IPS DF 19.7 (cell line): ENCODE measurements around the gene PODXL.
"Not testable (repeated sequence)": the region's sequence is repeated elsewhere in the genome, so short reads cannot be mapped to it uniquely, and the experiment has no call there.

Source experiments
- DNase-seq: peaks from one replicate; pipeline ENCODE4 v3.0.0-alpha.2; 2013; ENCODE audit warnings: low read depth, low spot score

PODXL gene

DNA sequence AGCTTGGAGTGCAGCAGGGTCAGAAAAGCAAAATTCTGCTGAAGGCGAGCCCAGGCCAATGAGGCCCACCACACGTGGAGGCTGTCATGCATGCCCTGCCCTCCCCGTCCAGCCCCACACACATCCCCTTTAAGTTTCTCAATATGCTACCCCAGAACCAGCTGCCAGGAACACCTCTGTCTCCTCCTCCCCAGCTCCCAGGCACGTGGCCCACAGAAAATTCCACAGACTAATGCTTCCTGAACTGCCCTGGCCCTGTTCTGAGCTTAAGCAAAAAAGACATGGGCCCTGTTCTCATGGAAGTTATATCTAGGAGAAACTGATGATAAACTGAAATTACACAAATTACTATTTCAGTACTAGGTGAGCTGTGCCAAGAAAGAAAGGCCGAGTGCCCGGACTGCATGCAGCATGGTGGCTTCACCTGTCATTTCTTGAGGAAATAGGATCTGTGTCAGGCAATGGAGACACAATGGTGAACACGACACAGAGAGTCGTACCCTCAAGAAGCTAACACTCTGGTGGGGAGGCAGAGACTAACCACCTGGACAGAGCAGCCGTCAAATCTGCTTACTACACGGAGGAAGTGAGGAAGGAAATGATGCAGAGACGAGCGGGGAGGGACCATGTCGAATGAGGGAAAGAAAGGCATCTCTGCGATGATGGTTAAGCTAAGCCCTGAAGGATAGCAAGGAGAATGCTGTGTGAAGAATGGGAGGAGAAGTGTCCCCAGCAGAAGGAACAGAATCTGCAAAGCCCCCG, 44.5 kb downstream of the PODXL start:
- DNase-seq: no peak

DNA sequence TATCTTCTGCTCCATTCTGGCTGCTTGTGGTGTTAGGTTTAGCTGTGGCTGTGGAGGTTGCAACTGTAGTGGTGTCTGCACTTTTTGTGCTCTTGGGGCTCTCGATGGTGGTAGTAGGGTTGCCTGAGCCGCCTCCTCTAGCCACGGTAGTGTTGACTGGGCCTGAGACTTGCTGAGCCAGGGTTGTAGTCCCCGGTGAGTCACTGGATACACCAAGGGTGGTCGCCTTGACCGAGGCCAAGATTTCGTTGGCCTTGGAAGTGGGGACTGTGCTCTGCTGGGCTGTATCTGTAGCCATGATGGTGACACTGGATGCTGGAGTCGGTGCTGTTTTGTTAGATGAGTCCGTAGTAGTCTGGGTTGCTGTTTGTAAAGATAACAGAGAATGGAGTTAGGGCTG, 45.4 kb downstream of the PODXL start:
- DNase-seq: no peak

DNA sequence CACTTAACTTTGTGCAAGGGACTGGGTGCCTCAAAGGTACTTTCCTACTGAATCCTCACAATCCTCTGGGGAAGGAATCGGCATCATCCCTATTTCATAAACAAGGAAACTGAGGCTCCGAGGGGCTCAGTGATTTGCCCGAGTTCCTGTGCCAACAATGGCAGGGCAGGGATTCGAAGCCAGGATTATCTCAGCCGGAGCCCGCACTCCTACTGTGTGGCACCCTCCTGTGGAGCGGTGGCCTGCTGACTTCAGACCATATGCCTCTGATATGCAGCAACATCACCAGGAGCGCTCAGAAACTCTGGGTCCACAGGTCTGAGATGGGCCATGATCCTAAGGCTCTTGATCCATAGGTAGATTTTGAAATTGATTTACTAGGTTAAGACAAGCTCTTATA, 46.6 kb downstream of the PODXL start:
- DNase-seq: no peak

DNA sequence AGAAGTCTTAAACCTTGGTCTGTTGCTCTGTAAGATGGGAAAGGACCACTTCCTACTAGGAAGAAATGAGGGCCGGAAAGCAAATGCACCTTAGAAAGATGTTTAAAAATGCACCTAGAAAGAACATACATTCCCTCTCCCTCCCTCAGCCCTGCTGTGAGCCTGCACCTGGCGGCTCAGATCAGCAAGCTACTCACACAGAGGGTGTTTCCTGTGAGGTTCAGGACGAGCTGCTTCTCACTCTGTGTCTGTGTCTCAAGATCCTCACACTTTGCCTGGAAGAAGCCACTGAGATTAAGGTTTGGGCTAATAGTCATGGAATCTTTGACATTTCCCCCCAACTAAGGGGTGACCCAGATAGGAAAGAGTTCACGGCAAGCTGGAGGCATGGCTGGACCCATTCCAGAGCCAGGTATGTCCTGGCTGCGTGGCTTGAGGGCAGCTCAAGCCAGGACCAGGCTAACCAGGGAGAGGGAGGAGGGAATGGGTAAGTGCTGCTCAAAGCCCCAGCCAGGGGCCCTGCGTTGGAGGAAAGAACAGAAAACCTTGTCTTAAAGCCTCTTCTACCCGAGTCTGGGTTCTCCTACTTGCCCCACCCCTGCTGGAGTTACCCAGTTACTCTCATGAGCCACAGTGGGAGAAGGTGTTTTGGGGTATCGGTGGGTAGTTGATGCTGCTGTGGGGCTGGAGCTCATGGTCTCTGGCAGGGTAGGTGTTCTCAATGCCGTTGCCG, 47.5 kb downstream of the PODXL start:
- DNase-seq: no peak

DNA sequence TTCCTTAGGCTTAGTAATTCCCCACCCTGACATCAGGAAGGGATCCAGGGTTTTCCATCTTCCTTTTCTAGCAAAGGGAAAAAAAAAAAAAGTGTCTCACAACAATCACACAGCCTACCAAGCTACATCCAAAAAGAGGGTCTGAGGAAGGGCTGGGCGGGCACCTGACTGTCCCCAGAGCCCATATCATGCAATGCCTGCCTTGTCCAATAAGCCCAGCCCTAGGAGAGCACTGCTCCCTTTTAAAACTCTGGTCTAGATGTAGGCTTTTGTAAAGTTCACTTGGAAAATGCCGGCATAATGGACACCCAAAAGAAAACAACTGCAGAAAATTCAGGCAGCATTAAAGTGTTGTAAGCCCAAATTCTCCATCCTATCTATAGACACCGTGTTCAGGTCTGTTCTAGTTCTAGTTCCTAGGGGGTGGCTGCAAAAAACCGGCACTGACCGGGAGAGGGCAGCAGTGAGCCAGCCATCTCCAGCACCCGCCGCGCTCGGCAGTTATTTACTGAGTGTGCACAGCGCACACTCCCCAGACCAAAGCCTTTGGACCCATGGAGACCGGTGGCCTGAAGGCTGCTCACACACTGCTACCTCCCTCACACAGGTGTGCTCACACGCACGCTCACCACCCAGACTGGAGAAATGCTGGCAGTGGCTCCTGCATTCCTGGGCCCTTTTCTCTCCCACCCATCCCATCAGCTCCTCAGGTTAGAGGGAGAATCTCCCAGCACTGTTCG, 48.7 kb downstream of the PODXL start:
- DNase-seq: no peak

DNA sequence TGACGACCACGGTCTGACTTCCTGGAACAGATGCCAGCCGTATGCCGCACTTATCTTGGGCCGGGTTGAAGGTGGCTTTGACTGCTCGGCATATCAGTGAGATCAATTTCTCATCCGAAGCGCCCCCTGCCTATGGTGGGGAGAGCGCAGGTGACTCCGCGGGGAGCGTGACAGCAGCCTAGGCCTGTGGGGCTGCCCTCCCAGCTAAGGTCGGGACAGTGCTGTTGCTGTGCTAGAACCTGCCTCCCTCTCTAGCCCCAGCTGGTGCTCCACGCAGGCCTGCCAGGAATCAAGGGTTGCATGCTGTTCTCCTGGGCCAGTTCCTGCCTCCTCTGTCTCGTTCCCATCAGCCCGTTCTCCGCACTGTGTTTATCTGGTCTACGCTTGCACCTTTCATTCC, 49.8 kb downstream of the PODXL start:
- no peak for DNase-seq

DNA sequence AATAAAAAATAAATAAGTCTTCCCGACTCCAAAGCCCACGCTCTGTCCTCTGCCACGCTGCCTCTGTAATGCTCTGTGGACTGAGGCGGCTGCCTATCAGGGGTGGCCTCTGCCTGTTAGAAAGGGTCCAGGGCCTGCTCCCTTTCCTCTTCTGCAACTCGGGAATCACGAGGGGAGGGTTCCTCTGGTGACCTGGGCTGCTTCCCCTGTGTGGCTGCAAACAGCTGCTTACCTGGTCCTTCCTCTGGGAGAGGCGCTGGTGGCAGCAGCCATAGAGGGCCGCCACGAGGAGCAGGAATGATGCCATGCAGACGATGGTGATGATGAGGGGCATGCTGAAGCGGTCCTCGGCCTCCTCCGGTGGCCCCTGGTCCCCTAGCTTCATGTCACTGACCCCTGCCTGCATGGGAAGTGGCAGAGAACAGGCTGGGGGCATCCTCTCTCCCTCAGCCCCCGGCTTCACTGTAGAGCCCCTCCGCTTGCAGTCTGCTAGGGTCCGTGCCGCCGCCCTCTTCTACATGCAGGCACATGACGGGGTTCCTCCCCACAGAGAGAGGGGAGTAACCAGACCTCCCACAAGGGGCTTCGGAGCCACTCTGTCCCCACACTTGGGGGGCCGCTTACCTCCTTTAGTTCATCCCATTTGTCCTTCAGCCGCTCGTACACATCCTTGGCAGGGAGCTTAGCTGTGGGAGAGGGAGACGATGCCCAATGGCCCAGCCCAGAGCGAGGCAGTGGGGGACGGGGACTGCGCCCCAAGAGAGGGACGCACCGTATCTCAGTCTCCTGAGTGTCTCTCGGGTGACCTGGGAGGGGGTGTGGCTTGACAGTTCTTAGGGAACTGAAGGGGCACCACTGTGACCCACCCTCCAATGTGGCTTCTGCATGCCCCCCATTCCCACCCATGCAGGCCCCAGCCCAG, 50.5 kb downstream of the PODXL start:
- no peak for DNase-seq

DNA sequence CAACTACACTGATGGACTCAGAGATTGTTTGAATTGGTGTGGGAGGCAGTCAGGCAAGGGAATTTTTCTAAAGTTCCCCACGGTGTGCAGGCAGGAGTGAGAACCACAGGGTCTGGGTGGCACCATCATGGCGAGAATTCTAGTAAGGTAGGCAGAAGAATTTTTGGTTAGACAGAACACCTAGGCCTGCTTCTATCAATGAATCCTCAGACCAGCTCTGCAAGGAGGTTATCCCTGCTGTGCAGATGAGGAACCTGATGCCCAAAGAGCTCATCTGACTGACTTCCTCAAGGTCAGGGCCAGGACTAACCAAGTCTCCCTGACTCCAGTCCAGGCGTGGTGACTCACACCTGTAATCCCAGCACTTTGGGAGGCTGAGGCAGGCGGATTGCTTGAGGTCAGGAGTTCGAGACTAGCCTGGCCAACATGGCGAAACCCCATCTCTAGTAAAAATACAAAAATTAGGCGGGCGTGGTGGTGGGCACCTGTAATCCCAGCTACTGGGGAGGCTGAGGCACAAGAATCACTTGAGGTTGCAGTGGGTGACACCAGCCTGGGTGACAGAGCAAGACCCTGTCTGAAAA, 51.3 kb downstream of the PODXL start:
- not testable (repeated sequence) for DNase-seq

DNA sequence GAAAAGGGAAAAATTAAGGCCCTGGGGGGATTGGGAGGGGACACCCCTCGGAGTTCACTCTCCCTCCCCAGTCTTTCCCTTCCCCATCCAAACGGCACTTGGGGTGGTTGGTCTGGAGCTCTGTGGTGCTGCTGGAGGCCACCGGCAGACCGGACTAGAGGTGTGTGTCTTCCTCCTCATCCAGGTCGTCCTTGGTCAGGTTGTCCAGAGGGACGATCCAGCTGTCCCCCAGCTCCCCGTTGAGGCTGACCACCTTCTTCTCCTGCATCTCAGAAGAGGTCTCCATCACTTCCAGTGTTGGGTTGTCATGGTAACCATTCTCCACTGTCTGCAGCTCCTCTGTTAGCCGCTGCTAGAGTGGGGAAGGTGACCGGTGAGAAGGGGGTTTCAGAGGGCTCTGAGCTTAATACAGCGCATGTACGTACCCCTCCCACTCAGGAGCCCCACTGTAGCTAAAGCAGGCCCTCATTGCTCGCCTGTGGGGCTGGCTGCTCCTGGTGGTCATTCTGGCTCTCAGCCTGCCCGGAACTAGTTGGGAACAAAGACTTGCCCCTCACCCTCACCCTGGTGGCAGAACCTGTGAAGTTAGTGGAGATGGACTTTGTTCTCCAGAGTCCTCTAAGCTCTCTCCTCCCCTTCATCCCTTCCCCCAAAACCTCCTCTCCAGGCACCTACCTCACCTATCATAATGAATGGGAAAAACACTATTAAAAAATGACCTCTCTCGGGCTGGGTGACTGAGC, 52.1 kb downstream of the PODXL start:
- no peak for DNase-seq

DNA sequence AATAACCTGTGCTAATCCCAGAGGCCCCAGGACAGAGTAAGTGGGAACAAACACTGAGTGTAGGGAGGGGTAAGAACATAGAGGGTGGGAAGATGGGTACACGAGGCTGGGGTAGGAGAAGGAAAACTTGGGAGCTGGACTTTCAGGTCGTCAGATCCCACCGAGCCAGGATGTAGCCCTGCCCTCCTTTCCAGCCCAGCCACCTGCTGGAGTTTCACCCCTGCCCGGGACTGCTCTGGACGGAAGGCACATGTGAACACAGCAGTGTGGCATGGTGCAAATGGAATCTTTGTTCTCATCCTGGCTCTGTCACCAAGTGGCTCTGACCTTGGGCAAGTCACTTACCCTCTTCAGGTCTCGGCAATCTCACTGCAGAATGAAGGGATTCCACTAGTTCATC, 52.8 kb downstream of the PODXL start:
- DNase-seq: no peak

DNA sequence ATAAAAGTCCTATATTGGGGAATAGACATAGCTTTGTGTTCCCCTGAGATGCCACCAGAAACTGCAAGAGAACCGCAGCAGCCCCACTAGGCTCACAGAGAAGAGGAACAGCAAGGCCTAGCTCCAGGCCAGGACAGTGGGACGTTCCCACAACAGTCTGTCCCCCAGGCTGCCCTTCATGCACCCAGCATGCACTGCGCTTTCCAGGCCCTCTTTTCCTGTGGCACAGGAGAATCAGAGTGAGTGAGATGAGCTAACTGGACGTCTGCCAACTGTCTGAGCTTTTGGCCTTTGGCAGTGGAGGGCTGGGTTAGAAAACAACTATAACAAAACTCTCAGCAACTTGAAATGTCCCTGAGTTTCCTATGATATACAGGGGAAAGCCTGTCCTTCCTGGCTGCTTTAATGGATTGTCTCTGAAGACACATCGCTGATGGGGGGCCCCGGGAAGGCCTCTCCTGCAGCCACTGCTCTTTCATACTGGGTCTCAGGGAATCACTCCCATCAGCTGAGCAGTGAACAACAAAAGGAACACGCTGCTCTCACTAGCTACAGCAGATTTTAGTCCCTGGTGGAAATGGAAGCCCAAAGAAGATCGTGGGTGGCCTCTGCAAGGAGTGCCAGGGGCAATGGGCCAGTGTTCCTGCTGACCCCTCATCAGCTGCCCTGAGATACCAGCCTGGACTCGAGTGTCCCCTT, 53.5 kb downstream of the PODXL start:
- DNase-seq: no peak

DNA sequence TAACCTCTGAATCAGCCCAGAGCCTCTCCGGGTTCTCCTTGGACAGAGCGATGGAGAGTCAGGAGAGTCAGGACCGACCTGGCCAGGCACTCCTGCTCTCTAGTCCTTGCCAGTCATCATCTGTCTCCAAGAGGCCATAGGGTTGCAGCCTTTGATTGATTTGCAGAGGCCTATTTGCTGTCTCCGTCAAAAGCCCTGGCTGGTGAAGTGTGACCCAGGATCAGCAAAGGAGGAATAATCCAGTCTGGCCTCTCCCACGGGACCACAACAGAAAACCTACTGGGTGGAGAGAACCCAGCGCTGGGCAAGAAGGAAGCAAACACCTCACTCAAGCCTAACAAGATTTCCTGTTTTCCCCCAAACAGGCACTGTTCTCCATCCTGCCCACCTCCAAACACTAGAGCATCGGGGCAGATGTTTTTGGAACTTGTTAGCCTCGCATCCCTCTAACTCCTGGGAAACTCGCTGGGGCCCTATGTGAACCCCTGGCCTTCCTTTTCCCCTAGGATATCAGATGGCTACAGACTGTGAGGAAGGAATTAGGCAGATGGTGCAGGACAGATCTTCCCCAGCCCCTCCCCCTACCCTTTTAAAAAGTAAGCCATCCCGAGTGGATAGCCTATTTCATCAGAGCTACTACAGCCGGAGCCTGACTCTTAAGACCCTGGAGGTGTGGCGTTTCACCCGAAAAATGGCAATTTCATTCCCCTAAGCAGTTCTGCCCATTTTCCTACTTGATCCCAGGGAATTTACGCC, 54.3 kb downstream of the PODXL start:
- DNase-seq: no peak

DNA sequence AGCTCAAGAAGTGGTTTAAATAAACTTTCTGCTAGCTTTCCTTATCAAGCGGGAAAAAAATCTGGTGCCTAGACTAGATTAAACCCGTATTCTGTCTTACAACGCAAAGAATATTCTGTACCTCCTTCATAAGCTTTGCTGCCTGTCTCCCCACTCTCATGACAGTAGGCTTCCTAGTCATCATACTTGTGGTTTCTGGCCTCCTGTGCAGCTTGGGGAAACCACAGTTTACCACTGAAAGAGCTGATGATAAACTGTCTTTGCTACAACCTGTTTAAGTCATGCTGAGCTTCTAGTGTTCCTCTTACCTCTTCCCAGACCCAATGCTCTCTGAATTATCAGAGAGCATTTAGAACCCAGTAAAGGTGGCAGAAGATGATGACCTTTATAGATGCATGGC, 55.0 kb downstream of the PODXL start:
- DNase-seq: no peak

DNA sequence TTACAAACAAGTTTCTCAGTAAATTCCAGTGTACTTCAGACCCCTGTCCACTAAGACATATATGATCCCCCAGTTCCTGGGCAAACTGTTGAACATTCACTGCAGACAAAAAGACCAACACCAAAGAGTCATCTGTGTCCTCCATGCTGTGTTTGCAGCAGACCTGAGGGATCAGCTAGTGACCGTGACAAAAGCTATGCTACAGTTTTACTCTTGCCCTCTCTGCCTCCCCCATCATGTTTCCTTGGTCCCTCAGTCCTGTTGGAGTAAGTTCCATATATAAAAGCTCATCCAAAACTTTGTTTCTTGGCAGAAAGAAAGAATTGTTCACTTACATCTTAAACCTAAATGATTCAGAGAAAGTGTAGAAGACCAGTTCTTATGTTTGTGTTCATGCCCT, 56.1 kb downstream of the PODXL start:
- DNase-seq: no peak

DNA sequence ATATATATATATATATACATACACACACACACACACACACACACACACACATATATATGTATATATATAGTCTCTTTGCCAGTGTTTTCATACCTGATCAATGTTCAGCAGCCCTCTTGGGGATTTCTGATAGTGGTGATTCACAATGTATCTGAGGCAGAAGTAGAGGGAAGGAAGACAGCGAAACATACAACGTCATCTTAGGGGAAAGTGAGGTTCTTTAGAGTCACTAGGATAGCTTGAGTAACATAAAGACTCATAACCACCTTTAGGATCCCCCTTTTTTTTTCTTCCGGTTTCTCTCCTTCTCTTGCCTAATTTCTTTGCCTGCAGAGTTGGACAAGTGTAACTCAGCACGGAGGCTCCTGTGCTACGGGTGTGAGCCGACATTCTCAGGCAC, 56.6 kb downstream of the PODXL start:
- no peak for DNase-seq

DNA sequence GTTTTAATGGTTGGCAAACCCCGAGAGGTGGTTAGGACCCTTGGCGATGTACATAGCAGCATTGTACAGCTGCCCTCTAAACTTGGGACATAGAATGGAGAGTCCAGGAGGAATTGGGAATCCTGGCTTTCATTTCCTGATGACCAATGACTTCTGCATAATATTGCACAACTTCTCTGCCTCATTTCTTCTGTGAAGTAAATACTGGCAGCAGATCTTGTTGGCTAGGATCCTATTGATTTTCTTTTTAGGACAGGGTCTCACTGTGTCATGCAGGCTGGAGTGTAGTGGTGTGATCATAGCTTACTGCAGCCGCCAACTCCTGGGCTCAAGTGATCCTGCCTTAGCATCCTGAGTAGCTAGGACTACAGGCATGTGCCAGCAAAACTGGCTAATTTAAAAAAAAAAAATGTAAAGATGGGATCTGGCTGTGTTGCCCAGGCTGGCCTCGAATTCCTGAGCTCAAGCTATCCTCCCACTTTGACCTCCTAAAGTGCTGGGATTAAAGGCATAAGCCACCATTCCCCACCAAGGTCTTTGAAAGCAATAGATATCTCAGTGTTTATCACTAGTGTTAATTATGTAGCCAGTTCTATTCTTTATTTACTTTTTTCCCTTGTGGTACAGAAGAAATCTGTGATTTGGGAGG, 58.1 kb downstream of the PODXL start:
- DNase-seq: no peak

DNA sequence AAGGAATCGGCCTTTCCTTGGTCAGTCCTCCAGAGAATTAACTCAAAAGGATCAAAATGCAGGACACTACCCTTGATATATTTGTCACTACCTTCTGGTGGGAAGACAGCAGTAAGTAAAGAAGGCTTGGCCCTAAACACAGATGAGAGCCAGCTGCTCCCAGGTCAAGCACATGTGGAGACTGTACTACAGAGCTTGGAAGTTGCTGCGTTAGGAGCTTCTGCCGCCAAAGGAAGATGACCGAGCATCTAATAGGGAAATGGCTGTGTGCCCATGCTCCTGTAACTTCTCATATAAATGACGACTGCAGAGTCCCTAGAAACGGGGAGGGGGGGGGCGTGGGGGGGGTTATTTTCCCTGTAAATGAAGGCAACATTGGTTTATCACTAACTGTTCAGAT, 59.0 kb downstream of the PODXL start:
- no peak for DNase-seq

DNA sequence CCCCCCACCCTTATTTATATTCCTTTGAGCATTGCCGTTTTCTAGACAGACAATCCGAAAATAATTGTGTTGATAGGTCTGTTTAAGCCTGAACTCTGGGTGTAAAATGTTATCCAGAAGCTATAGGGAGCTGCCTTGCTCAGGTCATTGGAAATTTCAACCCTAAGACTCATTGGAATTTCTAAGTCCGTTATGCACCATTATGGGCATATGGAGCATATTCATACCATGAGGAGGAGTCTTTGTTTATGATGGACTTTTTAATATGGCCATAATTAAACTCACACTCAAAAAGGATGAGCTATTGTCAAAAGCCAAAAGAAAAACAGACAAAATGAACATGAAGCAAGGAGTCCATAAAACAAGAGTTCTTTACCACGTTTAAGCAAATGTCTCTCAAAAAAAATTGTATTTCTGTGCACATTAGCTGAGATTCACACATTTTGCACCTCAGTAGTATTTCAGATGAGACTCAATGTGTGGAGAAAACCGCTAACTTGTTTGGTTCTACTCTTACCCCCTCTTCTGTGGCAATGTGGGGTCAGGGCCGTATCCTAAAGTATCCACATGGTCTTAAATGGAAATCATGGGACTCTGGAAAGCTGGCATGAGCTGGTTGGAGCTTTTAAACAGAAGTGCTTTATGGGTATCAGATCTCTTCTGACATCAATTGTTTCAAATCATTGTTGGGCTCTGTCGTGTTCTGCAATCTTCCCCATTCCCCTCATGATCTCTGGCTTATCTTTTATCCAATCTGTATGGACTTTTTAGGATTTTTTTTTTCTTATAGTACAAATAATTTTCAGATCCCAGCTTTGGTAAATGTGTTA, 60.5 kb downstream of the PODXL start:
- DNase-seq: no peak
